H1 (cell line): Measurements from ENCODE around the gene ENTPD2. TPM values are rescaled to one million over a fixed set of nuclear protein-coding genes. Genes with fewer than 3 reads are reported as not detected.

Experiments used
- BACH1 ChIP-seq: IDR thresholded peaks from 2 replicates; pipeline ENCODE4 v1.6.1; 2012; ENCODE audit warnings: low read length, improper control_type of control experiment
- BRCA1 ChIP-seq: IDR thresholded peaks from 2 replicates; pipeline ENCODE4 v1.6.1; 2012; ENCODE audit warnings: low read depth, low read length, improper control_type of control experiment
- CHD1 ChIP-seq: IDR thresholded peaks from 2 replicates; pipeline ENCODE4 v1.6.1; 2012; ENCODE audit warnings: low read depth, low read length, improper control_type of control experiment
- CHD7 ChIP-seq: fragments of 300-600 bp; sonication (generic); IDR thresholded peaks from 2 replicates; pipeline ENCODE4 v1.7.1; 2012; ENCODE audit warnings: low read length, moderate library complexity, mild to moderate bottlenecking, inconsistent platforms; ENCODE audit not compliant: insufficient replicate concordance
- KDM1A ChIP-seq: fragments of 200-600, 300-600 bp; sonication (generic); IDR thresholded peaks from 2 replicates; pipeline ENCODE4 v1.7.1; 2016; ENCODE audit warnings: mild to moderate bottlenecking, low read length, borderline replicate concordance
- NANOG ChIP-seq: IDR thresholded peaks from 2 replicates; pipeline ENCODE4 v1.6.1; 2011; ENCODE audit warnings: low read length, low read depth, mild to moderate bottlenecking, inconsistent platforms; ENCODE audit not compliant: insufficient read depth, poor library complexity, severe bottlenecking
- POLR2A ChIP-seq, 2 experiments: IDR thresholded peaks; 1 replicate in 1 of 2; 2 replicates in 1 of 2; pipeline ENCODE4 v1.6.1; 2011; ENCODE audit warnings: low read depth in 2 of 2, low read length in 2 of 2, mild to moderate bottlenecking in 2 of 2; ENCODE audit errors: control extremely low read depth in 1 of 2
- POLR2AphosphoS5 ChIP-seq: IDR thresholded peaks from 2 replicates; pipeline ENCODE4 v1.6.1; 2011; ENCODE audit warnings: low read depth, low read length
- SIN3A ChIP-seq, 2 experiments: IDR thresholded peaks in 1 of 2; conservative IDR thresholded peaks in 1 of 2; 2 replicates each; pipeline ENCODE4 v1.6.1; 2011 to 2012; ENCODE audit warnings: low read length in 2 of 2, improper control_type of control experiment in 1 of 2, low read depth in 1 of 2, mild to moderate bottlenecking in 1 of 2
- TBP ChIP-seq: IDR thresholded peaks from 2 replicates; pipeline ENCODE4 v1.6.1; 2011; ENCODE audit warnings: low read depth, low read length, improper control_type of control experiment
- YY1 ChIP-seq: IDR thresholded peaks from 2 replicates; pipeline ENCODE4 v1.6.1; 2011; ENCODE audit warnings: low read depth, mild to moderate bottlenecking, low read length
- polyA plus RNA-seq, 7 experiments: library from polyadenylated mRNA; depleted of rRNA in 3 of 7; stranded (reverse) in 5 of 7; unstranded in 2 of 7; fragments of >200 nt in 5 of 7; fragments of 200-250 nt in 2 of 7; gene quantifications; 1 replicate in 5 of 7; 2 replicates in 1 of 7; 4 replicates in 1 of 7; pipeline versions ENCODE4 v1.2.1 to v1.2.3, GENCODE V29; 2011 to 2013; ENCODE audit warnings: missing spikeins in 2 of 7, mixed read lengths in 2 of 7
- total RNA-seq: library from RNA; stranded (reverse); fragmentation: NEBNext Ultra II Directional; extraction: Animal tissue kit (Norgen Biotek cat#: 25700); gene quantifications from 2 replicates; pipeline ENCODE4 v1.2.1, GENCODE V29; 2021

ENTPD2 gene
- total and polyA plus RNA-seq, 2 of the 8 experiments (the other 6 are each of a cell fraction or from before 2014, with no cell fraction given) = 0.65 to 3.8 TPM

GRCh38 chr9:137034709-137035506 is 19.0 kb downstream of the ENTPD2 start (continued):
- TF ChIP-seq CHD7 (no peak), NANOG (no peak), TBP (0 out of 2 replicates have a peak, but pooled peaks have one; percentile 30), SIN3A (conservative IDR thresholded peaks at IDR 0.05 in 1 of 2, IDR thresholded peaks at IDR 0.05 in 1 of 2; ENCODE audit: low read depth in 1 of 2, low read length in 2 of 2) (0 out of 4 replicates have a peak, but pooled peaks of 1 of the 2 experiments have one; percentile 56), CHD1 (no peak), POLR2AphosphoS5 (no peak), YY1 (no peak), BACH1 (no peak), BRCA1 (no peak), KDM1A (no peak), POLR2A (IDR thresholded peaks at IDR 0.05; ENCODE audit: control extremely low read depth in 1 of 2, low read depth in 2 of 2, low read length in 2 of 2) (no peak)
